ENCODE results near the gene ZNF423. TPM values are rescaled to one million over a fixed set of nuclear protein-coding genes. Genes with fewer than 3 reads are reported as not detected.

ZNF423 gene
- total and polyA plus RNA-seq, 10 donors, result 0.36 to 7.0 (median 3.7) TPM

DNA sequence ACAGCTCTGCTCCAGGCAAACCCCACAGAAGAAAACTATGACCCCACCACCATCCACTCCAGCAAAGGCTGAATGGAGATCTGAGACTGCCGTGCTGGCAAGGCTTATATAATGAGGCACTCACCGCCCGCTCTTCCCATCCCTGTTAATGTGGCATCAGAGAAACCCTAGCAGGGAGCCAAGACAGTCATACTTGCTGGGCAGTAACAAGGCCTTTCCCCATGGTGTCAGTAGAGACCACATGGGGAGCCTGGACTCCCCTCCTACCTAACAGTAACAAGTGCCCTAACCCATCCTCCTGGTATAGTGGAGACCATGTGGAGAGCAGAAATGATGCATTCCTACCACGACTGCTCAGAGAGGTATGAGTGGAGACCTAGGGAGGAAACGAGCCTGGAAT is 247.1 kb downstream of the ZNF423 start:
- DNase-seq, result no peak

GRCh38 chr16:49608098-49608497 is 247.8 kb downstream of the ZNF423 start:
- 10 to 26% (median 22%) methylated on average over 5 of the region's 5 CpGs for WGBS, 5 donors
- Histone ChIP-seq H3K27me3 (replicated peaks in 1 of 7) (peaks cover 0 to 3% (median 0%) of the 10 kb centered on the region in 7 donors), H3K36me3 (no peaks in the 10 kb centered on the region), H3K4me1 (no peaks in the 10 kb centered on the region), H3K4me3 (no peak overlapping the region), H3K9me3 (no peaks in the 10 kb centered on the region), H3K27ac (no peak overlapping the region)
- TF ChIP-seq, protein P1, sequence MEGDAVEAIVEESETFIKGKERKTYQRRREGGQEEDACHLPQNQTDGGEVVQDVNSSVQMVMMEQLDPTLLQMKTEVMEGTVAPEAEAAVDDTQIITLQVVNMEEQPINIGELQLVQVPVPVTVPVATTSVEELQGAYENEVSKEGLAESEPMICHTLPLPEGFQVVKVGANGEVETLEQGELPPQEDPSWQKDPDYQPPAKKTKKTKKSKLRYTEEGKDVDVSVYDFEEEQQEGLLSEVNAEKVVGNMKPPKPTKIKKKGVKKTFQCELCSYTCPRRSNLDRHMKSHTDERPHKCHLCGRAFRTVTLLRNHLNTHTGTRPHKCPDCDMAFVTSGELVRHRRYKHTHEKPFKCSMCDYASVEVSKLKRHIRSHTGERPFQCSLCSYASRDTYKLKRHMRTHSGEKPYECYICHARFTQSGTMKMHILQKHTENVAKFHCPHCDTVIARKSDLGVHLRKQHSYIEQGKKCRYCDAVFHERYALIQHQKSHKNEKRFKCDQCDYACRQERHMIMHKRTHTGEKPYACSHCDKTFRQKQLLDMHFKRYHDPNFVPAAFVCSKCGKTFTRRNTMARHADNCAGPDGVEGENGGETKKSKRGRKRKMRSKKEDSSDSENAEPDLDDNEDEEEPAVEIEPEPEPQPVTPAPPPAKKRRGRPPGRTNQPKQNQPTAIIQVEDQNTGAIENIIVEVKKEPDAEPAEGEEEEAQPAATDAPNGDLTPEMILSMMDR (IDR thresholded peaks at IDR 0.05 in 8 of 11, conservative IDR thresholded peaks at IDR 0.05 in 3 of 11), result no peak
- no peak for TF ChIP-seq POLR2A (IDR thresholded peaks at IDR 0.05)
- no peak for TF ChIP-seq POLR2AphosphoS5 (IDR thresholded peaks at IDR 0.05)
- intact Hi-C loops (cut with DNase I; ENCODE audit: low total_unique reads), result no loop called here
- no peak for DNase-seq

More for the DNA sequence above, 247.1 kb downstream of the ZNF423 start:
- Histone ChIP-seq H3K27me3 (replicated peaks in 1 of 7) (peaks cover 0 to 3% (median 0%) of the 10 kb centered on the region in 7 donors), H3K4me3 (no peak overlapping the region), H3K36me3 (no peaks in the 10 kb centered on the region), H3K4me1 (no peaks in the 10 kb centered on the region), H3K27ac (no peak overlapping the region), H3K9me3 (no peaks in the 10 kb centered on the region)
- whole genome bisulfite sequencing, 5 donors, result 58 to 79% (median 73%) methylated on average over 5 of the region's 5 CpGs
- TF ChIP-seq POLR2AphosphoS5 (IDR thresholded peaks at IDR 0.05), result no peak
- TF ChIP-seq POLR2A (IDR thresholded peaks at IDR 0.05), result no peak
- TF ChIP-seq, protein P1 (IDR thresholded peaks at IDR 0.05 in 8 of 11, conservative IDR thresholded peaks at IDR 0.05 in 3 of 11), result peak in 5 of 11 experiments; percentile 12 to 35 (median 26)
- intact Hi-C loops (cut with DNase I; ENCODE audit: low total_unique reads), result no loop called here

DNA sequence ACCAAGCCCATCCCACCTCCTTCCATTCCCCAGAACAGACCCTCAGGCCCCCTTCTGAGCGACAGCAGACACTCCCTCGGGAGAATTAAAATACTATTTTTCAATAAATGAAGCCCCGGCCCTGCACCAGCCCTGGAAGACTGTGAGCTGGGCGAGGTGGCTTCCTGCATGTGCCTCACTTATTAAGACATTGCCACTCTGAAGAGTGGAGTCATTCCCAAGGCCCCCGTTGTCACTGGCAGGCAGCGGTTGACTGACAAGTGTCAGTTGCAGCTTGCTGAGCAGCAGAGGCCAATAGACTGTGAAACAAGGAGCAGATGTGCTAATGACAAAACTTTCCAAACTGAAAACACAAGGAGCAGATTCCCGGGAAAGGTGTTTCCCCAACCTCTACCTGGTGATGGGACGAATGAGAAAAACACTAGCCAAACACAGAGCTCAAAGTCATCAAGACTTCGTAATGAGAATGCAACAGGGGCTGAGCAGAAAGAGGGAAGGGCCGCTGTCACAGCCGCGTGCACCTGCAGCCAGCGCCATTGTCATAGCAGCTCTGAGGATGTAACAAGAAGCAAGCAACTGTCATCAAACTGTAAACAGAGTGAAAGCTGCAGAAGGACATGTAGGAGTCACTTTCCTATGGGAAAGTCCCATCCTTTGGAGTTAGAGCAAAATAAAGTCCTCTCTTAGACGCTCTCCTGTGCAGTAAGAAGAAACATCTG is 250.2 kb downstream of the ZNF423 start:
- Histone ChIP-seq H3K36me3 (no peaks in the 10 kb centered on the region), H3K27ac (no peak overlapping the region), H3K4me1 (no peaks in the 10 kb centered on the region), H3K27me3 (replicated peaks in 1 of 7) (peaks cover 0 to 3% (median 0%) of the 10 kb centered on the region in 7 donors), H3K4me3 (no peak overlapping the region), H3K9me3 (no peaks in the 10 kb centered on the region)
- WGBS, 5 donors, result 79 to 85% (median 83%) methylated on average over 14 of the region's 14 CpGs
- TF ChIP-seq, protein P1 (IDR thresholded peaks at IDR 0.05 in 8 of 11, conservative IDR thresholded peaks at IDR 0.05 in 3 of 11), result no peak
- TF ChIP-seq POLR2AphosphoS5 (IDR thresholded peaks at IDR 0.05) (no peak), POLR2A (IDR thresholded peaks at IDR 0.05) (no peak)
- DNase-seq, result peak; percentile 58
- intact Hi-C loops (cut with DNase I; ENCODE audit: low total_unique reads), result no loop called here

GRCh38 chr16:49604602-49605001 is 251.3 kb downstream of the ZNF423 start:
- no peak for TF ChIP-seq POLR2AphosphoS5 (IDR thresholded peaks at IDR 0.05)
- TF ChIP-seq POLR2A (IDR thresholded peaks at IDR 0.05), result no peak
- TF ChIP-seq, protein P1 (IDR thresholded peaks at IDR 0.05 in 8 of 11, conservative IDR thresholded peaks at IDR 0.05 in 3 of 11), result no peak
- Histone ChIP-seq H3K9me3 (no peaks in the 10 kb centered on the region), H3K36me3 (no peaks in the 10 kb centered on the region), H3K27me3 (replicated peaks in 1 of 7) (peaks cover 0 to 3% (median 0%) of the 10 kb centered on the region in 7 donors), H3K4me3 (no peak overlapping the region), H3K4me1 (no peaks in the 10 kb centered on the region), H3K27ac (no peak overlapping the region)
- peak; percentile 61 for DNase-seq
- 87 to 99% (median 91%) methylated on average over 4 of the region's 4 CpGs for WGBS, 5 donors
- intact Hi-C loops (cut with DNase I; ENCODE audit: low total_unique reads), result no loop called here
